IPS-11a (cell line): ENCODE measurements around the gene SCAF8.
"Not testable (repeated sequence)": the region's sequence is repeated elsewhere in the genome, so short reads cannot be mapped to it uniquely, and the experiment has no call there.

Source experiments
- H3K4me3 ChIP-seq: one replicate; pipeline ENCODE4 v1.5.1; 2013; ENCODE audit warnings: low read depth, low read length, control low read depth

SCAF8 gene

GRCh38 chr6:154773610-154774089, 40.4 kb downstream of the SCAF8 start:
- no peak overlapping the region for H3K4me3 ChIP-seq

- not testable (repeated sequence) for H3K4me3 ChIP-seq
These were observed 45.9 kb downstream of the SCAF8 start for GRCh38 chr6:154779157-154779556.

DNA sequence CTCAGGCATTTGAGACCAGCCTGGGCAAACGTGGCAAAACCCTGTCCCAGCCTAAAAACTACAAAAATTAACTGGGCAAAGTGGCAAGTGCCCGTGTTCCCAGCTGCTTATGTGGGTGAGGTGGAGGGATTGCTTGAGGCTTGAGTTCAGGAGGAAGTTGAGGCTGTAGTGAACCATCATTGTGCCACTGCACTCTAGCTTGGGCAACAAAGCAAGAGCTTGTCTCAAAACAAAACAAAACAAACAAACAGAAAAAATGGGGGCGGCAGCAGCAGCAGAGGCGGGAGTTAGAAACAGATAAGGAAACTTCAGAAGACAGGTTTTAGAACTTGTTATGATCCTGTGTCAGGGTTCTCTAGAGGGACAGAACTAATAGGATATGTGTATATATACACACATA, 49.0 kb downstream of the SCAF8 start:
- H3K4me3 ChIP-seq = no peak overlapping the region

- H3K4me3 ChIP-seq = no peak overlapping the region
These were observed 50.0 kb downstream of the SCAF8 start for GRCh38 chr6:154783229-154783628.

GRCh38 chr6:154785075-154785474, 51.9 kb downstream of the SCAF8 start:
- no peak overlapping the region for H3K4me3 ChIP-seq

- H3K4me3 ChIP-seq = no peak overlapping the region
These were observed 53.1 kb downstream of the SCAF8 start for GRCh38 chr6:154786144-154786868.

DNA sequence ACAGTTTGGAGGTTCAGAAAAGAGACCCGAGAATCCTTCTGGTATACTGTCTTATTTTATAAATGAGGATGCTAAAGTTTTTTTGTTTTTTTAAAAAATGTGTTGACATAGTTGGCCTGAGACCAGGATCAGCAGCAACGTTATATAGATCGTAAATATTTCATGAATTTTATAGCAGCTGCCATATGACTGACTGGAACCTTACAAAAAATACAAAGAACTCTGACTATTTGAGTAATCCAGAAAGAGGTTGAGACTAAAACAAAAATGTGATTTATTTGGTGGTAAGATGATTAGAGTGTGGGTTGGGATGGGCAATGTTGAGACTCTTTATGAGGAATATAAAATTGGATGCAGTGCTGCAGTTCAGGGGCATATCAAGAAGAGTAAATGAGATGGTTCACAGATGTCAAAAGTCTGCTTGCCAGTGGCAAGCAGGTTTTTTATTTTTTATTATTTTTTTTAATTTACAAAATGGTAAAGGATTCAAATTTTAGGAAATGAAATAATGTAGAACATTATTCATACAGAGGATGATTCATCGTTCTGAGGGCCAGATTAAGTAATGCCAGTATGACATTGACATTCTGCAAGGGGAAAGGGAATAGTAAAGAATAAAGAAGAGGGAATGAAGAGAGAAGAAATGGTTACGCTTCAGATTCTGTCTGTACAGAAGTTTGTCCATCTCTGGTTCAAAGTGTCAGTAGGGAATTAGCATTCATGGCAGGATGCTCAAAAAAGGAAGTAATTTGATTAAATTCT, 58.5 kb downstream of the SCAF8 start:
- H3K4me3 ChIP-seq = no peak overlapping the region

DNA sequence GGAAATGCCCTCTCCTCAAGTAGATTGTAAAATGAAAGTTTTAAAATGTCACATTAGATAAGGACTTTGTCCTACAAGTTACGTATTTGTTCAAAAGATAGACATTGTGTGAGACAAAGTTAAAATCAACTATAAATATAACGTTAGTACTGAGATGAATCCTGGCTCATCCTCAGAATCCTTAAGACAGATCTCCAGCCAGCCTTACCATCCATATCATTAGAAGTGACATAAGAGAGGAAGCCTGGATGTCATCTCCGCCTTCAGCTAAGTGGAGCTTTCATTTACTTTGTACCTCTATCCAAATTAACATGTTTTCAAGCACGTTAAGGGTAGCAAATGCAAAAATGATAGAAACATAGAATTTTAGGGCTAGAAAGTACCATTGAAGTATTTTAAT, 59.1 kb downstream of the SCAF8 start:
- no peak overlapping the region for H3K4me3 ChIP-seq

DNA sequence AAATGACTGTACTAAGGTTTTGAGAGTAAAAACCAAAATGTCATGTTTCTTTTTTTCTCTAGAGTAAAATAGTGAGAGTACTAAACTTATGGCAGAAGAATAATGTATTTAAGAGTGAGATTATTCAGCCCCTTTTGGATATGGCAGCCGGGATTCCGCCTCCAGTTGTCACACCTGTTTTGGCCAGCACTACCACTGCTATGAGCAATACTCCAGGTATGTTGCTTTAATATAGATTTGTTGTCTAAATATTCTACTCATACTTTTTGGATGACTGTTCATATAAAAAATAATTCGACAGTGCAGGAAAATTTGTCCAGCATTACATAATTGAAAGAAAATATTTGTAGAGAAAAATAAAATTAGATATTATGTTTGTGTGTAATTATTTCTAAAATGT, 59.5 kb downstream of the SCAF8 start:
- no peak overlapping the region for H3K4me3 ChIP-seq

- no peak overlapping the region for H3K4me3 ChIP-seq
These were observed 63.3 kb downstream of the SCAF8 start for GRCh38 chr6:154796484-154796883.

GRCh38 chr6:154797857-154798256, 64.6 kb downstream of the SCAF8 start:
- H3K4me3 ChIP-seq = no peak overlapping the region

- no peak overlapping the region for H3K4me3 ChIP-seq
These were observed 67.1 kb downstream of the SCAF8 start for GRCh38 chr6:154800338-154800737.

DNA sequence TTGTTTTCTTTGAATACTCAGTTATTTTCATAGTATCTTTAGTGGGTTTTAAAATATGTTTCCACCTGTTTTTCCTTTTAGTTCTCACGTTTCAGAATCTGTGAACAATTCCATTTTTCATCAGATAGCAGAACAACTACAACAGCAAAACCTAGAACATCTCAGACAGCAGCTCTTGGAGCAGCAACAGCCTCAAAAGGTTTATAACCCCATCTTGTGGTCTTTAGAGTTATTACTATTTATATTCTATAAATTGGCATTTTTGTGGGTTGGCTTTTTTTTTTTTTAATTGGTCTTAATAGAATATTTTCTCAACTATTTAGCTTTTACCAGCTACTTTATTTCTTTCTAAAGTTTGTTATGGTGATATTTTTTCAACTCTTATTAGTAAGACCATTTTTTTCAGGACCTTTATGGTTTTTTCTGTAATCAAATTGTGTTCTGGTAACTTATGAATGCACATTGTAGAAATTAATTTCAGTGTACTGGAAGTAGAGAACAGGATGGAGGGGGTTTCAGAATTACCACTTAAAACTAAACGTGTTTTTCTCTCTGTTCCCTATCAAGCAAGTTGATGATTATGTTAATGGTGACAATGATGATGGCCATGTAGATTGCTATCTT, 72.2 kb downstream of the SCAF8 start:
- no peak overlapping the region for H3K4me3 ChIP-seq

GRCh38 chr6:154806804-154807203, 73.6 kb downstream of the SCAF8 start:
- H3K4me3 ChIP-seq = no peak overlapping the region

DNA sequence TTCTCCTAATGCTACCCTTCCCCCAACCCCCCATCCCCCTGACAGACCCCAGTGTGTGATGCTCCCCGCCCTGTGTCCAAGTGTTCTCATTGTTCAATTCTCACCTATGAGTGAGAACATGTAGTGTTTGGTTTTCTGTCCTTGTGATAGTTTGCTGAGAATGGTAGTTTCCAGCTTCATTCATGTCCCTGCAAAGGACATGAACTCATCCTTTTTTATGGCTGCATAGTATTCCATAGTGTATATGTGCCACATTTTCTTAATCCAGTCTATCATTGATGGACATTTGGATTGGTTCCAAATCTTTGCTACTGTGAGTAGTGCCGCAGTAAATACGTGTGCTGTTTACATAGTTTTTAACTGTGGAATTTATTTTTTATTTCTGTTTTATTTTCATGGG, 78.4 kb downstream of the SCAF8 start:
- not testable (repeated sequence) for H3K4me3 ChIP-seq

- H3K4me3 ChIP-seq = no peak overlapping the region
These were observed 80.8 kb downstream of the SCAF8 start for GRCh38 chr6:154814063-154814462.

- H3K4me3 ChIP-seq = no peak overlapping the region
These were observed 83.0 kb downstream of the SCAF8 start for GRCh38 chr6:154815938-154816820.

DNA sequence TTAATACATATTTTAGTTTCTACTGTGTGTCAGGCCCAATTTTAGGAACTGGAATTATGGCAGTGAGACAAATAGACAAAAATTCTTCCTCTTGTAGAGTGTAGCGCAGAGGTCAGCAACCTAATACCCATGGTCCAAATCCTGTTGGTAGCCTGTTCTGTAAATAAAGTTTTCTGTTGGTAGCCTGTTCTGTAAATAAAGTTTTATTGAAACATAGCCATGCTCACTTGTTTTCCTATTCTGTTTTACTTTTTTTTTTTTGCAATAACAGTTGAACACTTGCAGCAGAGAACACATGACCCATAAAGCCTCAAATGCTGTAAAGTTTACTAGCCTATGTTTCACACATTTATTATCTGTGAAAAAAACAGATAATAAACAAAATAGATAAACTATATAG, 87.9 kb downstream of the SCAF8 start:
- H3K4me3 ChIP-seq = no peak overlapping the region

- H3K4me3 ChIP-seq = no peak overlapping the region
These were observed 88.4 kb downstream of the SCAF8 start for GRCh38 chr6:154821638-154822037.

- H3K4me3 ChIP-seq = no peak overlapping the region
These were observed 89.8 kb downstream of the SCAF8 start for GRCh38 chr6:154822947-154823558.
